ENCODE results near the gene FBXO27.
"Not testable (repeated sequence)": the region's sequence is repeated elsewhere in the genome, so short reads cannot be mapped to it uniquely, and the experiment has no call there.

The FBXO27 gene, protein sequence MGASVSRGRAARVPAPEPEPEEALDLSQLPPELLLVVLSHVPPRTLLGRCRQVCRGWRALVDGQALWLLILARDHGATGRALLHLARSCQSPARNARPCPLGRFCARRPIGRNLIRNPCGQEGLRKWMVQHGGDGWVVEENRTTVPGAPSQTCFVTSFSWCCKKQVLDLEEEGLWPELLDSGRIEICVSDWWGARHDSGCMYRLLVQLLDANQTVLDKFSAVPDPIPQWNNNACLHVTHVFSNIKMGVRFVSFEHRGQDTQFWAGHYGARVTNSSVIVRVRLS

DNA sequence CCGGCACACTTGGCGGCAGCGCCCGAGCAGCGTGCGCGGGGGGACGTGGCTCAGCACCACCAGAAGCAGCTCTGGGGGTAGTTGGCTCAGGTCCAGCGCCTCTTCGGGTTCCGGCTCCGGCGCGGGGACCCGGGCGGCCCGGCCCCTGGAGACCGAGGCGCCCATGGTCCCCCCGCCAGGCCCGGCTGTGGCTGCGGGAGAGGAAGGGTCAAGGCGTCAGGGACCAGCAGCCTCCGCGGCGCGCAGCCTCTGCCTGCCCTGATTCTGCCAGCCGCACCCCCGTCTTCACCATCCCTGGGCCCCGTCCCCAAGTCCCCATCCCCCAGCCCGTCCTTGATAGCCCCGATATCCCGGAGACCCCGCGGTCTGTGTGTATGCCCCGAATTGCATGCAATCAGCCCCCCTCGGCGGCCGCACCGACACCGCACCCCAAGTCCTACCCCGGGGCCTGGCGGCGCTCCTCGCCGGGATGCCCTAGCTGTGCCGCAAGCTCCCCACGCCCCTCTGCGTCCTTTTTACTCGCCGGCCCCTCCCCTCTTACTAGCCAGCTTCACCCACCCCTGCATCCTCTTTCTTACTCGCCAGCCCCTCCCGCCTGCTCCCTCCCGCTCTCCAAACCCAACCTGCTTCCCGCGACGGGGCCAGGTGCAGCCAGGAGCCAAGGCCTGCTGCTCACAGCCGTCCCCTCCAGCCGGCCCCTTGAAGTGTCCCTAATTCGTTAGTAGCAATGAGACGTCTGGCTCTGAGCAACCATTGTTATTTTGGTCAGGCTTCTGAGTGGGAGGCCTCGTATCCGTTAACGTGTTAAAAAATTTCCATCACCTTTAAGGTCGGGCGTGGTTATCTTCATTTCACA is at the start of gene FBXO27:
FBXO27 (minus strand) TSS at position 487 of the 856 bp plus-strand sequence; CDS start at position 165, 322 bp downstream.
- DNase-seq (ENCODE audit: low read depth): no peak

DNA sequence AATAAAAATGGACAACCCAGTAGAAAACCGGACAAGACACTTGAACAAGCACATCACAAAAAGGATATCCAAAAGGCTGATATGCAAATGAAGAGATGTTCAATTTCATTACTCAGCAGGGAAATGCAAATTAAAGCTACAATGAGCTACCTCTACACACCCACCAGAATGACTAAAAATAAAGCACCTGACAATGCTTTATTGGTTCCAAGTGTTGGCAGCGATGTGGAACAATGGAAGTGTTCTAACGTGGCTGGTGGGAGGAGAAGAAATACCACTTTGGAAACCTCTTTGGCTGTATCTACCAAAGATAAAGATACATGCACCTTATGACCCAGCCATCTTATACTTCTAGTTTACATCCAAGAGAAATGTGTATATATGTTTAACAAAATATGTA is 48.1 kb upstream of the FBXO27 start:
- DNase-seq (ENCODE audit: low read depth): no peak

DNA sequence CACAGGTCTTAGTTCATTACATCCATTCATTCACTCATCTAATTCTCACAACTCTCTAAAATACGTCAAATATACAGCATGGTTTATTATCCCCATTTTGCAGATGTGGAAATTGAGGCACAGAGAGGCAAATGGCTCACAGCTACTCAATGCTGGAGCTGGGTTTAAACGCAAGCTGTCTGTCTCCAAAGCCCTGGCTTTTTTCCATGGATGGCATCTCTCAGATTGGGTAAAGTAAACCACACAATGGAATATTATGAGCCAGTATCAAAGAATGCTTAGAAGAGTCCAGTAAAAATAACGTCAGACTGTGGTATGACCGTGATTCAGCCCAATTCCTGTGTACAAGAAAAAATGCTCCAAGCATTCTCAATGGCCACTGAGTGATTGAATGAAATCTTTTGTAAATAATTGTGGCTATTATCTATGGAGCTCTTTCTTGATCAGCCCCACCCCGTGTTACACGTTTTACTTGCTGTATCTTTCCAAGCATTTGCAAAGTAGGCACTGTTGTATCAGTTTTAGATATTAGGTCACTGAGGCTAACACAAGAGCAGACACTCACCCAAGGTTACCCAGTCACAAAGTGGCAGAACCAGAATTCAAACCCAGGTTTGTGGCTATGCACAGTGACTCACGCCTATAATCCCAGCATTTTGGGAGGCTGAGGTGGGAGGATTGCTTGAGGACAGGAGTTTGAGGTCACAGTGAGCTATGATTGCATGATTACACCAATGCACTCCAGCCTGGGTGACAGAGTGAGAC is 46.3 kb upstream of the FBXO27 start:
- no peak for DNase-seq (ENCODE audit: low read depth)

DNA sequence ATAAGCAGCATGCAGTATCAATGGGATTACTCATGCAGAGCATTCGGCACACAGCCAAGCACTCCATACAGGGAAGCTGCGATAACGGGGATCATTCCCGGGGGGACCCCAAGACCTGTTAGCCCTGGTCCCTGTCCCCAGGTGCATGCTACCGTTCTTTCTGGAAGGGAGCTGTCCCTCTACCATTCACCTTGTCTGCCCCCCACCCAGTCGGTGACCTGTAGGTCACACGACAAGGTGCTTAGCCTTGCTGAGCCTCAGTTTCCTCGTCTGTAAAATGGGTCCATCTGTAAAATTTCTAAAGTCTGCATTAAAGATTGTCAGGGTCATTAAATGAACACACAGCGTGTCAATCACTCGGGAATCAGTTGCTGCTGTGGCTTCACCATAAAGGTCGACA is 45.0 kb upstream of the FBXO27 start:
- DNase-seq (ENCODE audit: low read depth): no peak

DNA sequence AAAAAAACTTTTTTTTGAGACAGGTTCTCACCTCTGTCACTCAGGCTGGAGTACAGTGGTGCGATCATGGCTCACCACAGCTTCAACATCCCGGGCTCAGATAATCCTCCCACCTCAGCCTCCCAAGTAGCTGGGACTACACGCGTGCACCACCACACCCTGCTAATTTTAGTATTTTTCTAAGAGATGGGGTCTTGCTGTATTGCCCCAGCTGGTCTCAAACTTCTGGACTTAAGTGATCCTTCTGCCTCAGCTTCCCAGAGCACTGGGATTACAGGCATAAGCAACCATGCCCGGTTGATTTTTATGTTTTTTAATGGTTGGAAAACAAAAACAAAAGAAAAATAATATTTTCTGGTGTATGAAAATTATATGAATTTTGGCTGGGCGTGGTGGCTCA is 42.6 kb upstream of the FBXO27 start:
- DNase-seq (ENCODE audit: low read depth): no peak

DNA sequence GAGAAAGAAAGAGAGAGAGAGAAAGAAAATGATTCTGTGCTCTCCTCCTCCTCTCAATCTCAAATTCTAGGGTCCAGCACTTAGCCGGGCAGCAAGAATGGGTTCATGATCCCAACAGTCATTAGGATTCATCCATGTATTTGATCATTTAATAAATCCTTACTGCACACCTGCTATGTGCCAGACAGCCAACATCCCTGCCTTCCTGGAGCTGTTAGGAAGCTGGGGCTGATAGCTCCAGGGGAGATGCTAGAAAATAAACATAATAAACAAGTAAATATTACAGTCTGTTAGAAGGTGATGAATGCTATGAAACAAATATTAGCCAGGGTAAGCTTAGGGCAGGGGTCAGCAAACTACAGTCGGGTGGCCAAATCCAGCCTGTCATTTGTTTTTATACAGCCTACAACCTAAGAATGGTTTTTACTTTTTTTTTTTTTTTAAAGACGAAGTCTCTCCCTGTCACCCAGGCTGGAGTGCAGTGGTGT is 41.9 kb upstream of the FBXO27 start:
- no peak for DNase-seq (ENCODE audit: low read depth)

DNA sequence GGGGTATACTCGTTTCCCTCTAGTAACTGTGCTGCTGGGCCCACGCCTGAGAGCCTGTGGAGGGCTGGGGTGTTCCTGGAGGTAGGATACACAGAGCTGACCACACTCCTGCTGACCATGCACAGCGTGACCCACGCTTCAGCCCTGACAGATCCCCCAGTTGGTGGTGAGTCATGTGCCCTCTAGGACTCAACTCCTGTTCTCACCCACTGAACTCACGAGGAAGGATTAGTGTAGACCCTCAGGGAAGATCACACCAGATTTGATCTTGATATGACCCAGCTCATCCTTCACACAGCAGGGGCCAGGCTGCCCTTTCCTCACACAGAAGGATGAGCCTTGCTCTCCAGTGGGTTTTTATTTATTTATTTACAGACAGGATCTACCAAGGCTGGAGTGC is 38.5 kb upstream of the FBXO27 start:
- DNase-seq (ENCODE audit: low read depth): no peak

DNA sequence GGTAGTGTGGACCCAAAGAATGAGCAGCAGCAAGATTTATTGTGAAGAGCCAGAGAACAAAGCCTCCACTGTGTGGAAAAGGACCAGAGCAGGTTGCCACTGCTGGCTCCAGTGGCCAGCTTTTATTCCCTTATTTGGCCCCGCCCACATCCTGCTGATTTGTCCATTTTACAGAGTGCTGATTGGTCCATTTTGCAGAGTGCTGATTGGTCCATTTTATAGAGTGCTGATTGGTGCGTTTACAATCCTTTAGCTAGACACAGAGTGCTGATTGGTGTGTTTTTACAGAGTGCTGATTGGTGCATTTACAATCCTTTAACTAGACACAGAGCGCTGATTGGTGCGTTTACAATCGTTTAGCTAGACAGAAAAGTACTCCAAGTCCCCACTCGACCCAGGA is 35.9 kb upstream of the FBXO27 start:
- not testable (repeated sequence) for DNase-seq (ENCODE audit: low read depth)

DNA sequence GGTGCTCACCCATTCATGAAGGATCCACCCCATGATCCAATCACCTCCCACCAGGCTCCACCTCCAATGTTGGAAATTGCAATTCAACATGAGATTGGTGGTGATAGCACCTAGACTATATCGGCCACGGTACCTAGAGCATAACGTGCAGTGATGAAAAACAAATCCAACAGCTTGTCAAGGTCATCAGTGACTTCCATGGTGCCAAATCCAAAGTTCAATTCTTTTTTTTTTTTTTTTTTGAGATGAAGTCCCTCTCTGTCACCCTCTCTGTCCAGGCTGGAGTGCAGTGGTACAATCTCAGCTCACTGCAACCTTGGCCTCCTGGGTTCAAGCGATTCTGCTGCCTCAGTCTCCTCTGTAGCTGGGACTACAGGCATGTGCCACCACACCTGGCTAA is 34.8 kb upstream of the FBXO27 start:
- no peak for DNase-seq (ENCODE audit: low read depth)

DNA sequence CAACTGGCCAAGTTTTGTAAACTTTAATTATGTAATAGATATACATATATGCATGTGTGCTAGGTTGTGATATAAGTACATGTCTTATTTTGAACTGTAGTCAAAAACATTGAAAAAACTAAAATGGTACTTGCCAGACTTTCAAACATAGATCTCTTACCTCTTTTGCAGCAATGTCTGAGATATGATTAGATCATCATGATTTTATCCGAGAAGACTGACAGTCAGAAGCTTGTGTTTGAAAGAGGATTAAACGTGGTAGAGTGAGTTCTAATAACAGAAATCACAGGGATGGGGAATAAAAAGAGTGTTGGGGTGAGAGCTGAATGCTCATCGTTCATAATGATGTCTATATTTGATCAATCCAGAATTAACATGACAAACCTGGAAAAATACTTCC is 33.6 kb upstream of the FBXO27 start:
- DNase-seq (ENCODE audit: low read depth): no peak

DNA sequence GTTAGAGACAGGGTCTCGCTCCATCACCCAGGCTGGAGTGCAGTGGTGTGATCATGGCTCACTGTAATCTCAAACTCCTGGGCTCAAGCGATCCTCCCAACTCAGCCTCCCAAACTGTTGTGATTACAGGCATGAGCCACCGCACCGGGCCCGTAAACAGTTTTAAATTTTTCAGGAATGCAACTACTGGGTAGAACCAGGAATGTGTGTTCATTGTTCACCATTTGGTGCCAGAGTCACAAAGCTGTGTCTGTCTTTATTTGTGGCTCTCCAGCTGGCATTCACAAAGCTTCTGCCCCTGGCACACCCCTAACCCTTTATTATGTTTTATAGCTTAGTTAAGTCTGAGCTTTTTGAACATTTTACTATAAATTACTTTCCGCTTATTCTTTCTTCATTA is 32.1 kb upstream of the FBXO27 start:
- no peak for DNase-seq (ENCODE audit: low read depth)

DNA sequence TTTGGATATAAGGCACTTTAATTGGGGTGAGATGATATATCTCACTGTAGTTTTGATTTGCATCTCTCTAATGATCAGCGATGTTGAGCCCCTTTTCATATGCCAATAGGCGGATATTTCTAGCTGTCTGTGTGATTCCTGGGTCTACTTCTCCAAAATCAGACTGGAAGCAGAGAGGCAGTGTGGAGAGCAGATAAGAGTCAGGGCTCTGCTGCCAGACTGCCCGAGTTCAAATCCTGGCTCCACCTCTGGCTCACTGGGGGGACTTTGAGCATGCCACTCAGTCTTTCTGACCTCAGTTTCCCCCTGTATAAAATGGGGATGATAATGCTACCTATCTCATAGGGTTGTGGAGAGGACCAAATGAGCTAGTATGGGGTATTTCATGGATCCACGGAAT is 27.8 kb upstream of the FBXO27 start:
- DNase-seq (ENCODE audit: low read depth): no peak

DNA sequence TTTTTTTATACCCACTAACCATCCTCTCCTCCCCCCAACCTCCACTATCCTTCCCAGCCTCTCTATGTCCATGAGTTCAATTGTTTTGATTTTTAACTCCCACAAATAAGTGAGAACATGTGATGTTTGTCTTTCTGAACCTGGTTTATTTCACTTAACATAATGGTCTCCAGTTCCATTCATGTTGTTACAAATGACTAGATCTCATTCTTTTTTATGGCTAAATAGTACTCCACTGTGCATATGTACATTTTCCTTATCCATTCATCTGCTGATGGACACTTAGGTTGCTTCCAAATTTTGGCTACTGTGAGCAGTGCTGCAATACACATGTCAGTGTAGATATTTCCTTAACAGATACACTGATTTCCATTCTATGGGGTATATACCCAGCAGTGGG is 27.0 kb upstream of the FBXO27 start:
- DNase-seq (ENCODE audit: low read depth): no peak

DNA sequence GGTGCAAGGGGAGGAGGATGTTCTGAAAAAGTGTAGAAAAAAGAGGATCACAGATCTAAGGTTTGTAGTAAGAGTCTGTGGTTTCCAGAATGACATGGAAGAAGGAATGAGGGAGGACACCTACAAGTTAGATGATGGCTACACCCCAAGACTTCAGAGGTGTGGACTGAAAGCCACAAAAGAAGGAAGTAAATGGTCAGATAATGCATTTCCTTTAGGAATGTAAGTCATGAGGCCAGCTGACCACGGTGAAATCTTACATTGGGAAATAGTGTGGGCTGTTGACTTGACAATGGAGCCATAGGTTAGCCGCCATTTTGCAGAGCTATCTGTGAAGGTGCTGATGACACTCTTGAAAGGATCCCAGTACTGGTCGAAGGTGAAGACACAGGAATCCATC is 25.3 kb upstream of the FBXO27 start:
- no peak for DNase-seq (ENCODE audit: low read depth)

DNA sequence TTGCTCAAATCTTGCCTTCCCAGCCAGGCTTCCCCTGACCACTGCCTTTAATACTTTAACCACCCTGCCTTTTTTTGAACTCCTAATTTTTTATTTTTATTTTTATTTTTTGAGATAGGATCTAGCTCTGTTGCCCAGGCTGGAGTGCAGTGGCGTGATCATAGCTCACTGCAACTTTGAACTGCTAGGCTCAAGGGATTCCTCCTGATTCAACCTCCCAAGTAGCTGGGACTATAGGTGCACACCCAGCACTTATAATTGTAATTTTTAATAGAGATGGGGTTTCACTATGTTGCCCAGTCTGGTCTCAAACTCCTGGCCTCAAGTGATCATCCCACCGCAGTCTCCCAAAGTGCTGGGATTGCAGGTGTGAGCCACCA is 21.7 kb upstream of the FBXO27 start:
- no peak for DNase-seq (ENCODE audit: low read depth)

DNA sequence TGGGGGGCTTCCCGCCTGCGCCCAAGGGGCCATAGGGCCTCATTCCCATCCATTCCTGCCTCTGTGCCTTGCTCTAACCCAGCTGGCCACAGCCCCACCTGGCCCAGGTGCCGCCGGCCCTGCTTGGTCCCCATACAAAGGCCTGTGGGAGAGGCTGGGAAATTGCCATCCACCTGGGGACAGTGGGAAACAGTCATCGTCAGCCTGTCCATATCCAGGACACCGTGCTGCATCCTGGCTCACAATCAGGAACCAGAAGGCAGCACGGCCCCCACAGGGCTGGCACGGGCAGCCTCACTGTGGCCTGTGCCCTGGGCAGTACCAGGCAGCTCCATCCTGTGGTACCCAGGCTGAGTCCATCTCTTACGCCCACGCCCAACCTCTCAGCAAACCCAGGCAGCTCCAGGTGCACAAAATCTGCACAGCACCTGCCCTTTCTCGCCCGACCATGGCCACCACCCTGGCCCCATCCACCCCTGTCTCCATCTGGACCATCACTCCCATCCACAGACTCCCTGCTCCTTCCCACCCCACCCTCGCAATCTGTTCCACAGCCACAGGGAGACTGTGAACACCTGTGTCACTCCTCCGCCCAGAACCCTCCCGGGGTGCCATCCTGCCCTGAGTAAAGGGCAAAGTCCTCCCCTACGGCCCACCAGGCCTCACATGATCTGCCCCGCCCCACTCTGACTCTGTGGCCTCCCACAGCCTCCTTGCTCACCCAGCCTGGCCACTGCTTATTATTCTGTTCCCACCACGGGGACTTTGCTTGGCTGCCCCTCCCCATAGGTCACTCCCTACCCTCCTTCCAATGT is 21.1 kb upstream of the FBXO27 start:
- no peak for DNase-seq (ENCODE audit: low read depth)

DNA sequence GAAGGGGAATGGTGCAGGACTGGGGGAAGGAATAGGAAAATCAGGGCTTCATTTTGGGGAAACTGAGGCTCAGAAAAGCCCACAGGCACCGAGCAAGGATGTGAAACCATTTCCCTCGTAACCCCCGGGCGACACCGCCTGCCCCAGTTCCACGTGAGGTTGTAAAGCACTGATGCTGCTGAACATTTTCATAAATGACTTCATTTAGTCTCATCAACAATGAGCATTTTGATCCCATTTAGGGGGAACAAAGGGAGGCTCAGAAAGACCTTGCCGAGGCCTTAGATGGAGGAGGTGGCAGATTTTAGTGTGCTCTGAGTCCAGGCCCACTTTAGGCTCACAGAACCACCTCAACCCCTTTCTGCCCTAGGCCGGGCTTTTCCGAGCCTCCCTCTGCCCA is 20.5 kb upstream of the FBXO27 start:
- no peak for DNase-seq (ENCODE audit: low read depth)

DNA sequence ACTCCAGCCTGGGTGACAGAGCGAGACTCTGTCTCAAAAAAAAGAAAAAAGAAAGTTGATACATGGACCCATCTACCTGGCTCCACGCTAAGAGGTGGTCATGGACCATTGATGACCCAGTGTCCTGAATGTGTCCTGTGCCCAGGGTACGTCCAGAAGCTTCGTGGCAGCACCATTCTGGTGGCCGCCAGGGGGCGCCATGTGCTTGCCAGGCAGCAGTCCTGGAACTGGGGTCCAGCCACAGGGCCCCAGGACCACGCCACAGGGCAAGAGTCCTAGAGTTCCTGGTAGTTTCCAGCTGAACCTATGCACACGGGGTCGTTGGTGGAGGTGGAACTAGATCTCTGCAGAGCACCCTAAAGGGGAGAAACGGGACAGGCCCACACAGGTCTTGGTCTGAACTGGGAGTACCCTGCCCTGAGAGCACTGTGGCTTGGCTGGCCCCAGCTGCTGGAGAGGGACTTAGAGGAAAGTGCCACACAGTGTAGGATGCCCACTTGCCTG is 19.9 kb upstream of the FBXO27 start:
- peak; percentile 47 for DNase-seq (ENCODE audit: low read depth)

DNA sequence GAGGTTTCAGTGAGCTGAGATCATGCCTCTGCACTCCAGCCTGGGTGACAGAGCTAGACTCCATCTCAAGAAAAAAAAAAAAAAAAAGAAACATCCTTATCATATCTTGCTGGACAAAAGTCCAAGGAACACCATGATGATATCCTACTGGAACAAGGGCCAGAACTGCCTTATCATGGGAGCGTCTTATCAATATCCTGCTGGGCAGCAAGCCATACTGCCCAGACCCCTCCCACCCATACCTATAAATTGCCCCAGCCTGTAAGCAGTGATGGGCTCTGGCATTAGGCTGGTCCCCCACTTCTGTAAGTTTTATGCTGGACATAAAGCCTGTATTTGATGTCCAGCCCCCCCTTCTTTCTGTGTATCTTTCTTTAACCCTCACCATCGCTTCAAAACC is 14.7 kb upstream of the FBXO27 start:
- no peak for DNase-seq (ENCODE audit: low read depth)

DNA sequence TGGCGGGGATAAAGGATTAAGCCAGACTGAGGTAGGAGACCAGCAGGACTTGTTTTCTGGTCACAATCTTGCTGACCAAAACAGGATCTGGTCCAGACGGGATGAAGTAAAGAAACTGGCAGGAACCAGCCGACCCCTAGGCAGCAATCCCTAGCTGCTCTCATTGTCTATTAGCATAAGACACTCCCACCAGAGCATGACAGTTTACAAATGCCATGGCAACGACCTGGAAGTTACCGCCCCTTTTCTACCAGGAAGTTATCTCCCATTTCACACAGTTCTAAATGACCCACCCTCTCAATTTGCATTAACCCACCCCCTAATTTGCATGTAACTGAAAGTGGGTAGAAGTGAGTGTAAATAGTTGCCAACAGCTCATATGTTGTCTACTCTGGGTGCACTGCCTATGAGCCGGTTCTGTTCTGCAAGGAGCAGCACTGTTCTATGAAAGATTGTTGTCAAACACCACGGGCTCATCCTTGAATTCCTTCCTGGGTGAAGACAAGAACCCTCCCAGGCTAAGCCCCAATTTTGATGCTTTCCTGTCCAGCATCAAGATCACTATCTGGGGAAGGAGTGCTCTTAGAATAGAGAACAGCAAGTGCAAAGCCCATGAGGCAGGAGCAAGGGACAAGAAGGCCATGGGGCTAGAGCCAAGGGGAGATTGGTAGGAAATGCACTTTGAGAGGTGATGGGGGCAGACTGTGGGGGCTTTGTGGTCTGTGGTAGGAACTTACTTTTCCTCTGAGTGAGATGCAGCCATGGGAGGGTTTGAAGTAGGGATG is 13.9 kb upstream of the FBXO27 start:
- no peak for DNase-seq (ENCODE audit: low read depth)

DNA sequence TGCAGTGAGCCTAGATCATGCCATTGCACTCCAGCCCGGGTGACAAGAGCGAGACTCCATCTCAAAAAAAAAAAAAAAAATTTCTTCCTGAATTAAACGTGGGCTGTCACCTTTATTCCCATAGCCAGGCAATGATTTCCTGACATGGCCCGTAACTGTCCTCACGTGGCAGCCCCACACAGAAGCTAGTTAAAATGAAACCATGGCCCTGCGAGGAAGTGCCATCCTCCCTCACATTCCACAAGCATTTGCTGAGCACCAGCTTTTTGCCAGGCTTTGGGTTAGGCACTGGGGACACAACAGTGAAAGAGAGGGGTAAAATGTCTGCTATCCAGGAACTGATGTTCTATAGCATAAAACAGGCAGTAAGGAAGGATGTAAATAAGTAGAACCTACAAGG is 13.2 kb upstream of the FBXO27 start:
- DNase-seq (ENCODE audit: low read depth): no peak

All from activated T-cell treated with anti-CD3 and anti-CD28 coated beads for 24 hours (primary cell).